Astrocyte of the cerebellum (primary cell): ENCODE results near the gene PRDM16.
A peak's percentile ranks its signal among the peaks of the same experiment; 100 is the strongest.

Source experiments
- DNase-seq: peaks from one replicate; pipeline ENCODE4 v3.0.0-alpha.2; 2011; ENCODE audit warnings: low read depth
- H3K4me3 ChIP-seq: 2 replicates; pipeline ENCODE4 v1.5.1; 2011; ENCODE audit warnings: mild to moderate bottlenecking, low read depth, low read length, moderate library complexity
- CTCF ChIP-seq: IDR thresholded peaks from 2 replicates; pipeline ENCODE4 v1.5.1; 2012; ENCODE audit warnings: low read length, low read depth, moderate library complexity, mild to moderate bottlenecking; ENCODE audit errors: missing control alignments
- in situ Hi-C: cut with HindIII; loops from 2 replicates; pipeline ENCODE4 v1.10.0; 2017; ENCODE audit warnings: low sequenced_read_pairs

The PRDM16 gene

GRCh38 chr1:3305156-3305555, 236.2 kb downstream of the PRDM16 start:
- in situ Hi-C loops, result no loop called here
- H3K4me3 ChIP-seq, result no peak overlapping the region
- DNase-seq, result no peak
- no peak for TF ChIP-seq CTCF

- TF ChIP-seq CTCF, result no peak
- in situ Hi-C loops, result no loop called here
- peak; percentile 72 for DNase-seq
- H3K4me3 ChIP-seq, result no peak overlapping the region
Observed at GRCh38 chr1:3306583-3307291, 237.7 kb downstream of the PRDM16 start.

DNA sequence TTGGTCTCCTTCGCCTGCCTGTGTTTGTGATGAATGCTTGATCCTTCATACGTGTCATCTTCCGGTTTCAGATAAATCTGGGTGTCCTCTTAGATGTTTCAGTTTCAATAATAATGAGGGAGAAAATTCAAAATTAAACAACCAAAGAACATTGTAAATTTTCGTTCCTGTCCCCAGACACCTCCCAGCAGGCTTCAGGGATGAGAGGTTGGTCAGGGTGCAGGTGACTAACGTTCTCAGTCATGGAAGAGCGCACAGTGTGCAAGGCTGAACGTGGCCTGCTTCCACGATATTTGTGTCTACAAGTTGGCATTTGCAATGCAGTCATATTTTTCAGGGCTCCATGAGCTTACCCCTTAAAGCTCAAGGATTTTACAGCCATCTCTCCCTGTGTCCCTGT, 238.4 kb downstream of the PRDM16 start:
- no peak for TF ChIP-seq CTCF
- H3K4me3 ChIP-seq, result no peak overlapping the region
- in situ Hi-C loops, result no loop called here
- DNase-seq, result no peak

GRCh38 chr1:3308053-3308452, 239.1 kb downstream of the PRDM16 start:
- no peak for TF ChIP-seq CTCF
- in situ Hi-C loops, result no loop called here

DNA sequence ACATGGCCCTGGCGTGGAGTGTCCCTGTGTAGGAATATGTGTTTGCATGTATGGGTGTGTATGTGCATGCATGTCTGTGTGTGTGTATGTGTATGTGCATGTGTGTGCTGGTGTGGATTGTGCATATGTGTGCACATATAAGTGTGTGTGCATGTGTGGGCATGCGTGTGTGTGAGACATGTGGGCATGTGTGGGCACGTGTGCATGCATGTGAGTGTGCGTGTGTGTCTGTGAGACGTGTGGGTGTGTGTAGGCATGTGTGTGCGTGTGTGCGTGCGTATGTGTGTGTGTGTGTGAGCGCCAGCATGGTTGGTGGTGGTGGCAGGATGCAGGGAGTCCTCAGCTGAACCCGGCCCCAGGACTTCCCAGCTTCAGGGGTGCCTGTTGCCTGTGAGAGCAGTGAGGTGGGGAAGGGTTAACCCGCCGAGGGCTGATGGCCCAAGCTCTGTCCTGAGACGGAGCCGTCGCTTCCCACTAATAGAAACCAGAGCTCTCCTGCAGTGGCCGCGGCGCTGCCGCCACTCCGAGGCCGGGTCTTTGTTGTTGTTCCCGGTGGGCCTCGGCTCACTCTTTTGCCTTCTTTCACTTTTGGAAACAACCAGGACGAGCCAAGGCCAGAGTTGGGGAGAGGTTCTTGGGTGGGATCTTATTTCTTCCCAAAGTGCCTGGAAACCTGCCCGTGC, 241.9 kb downstream of the PRDM16 start:
- no peak overlapping the region for H3K4me3 ChIP-seq
- in situ Hi-C loops, result no loop called here
- no peak for TF ChIP-seq CTCF
- no peak for DNase-seq

More at GRCh38 chr1:3308053-3308452, 239.1 kb downstream of the PRDM16 start:
- DNase-seq, result no peak
- no peak overlapping the region for H3K4me3 ChIP-seq

GRCh38 chr1:3311711-3312110, 242.7 kb downstream of the PRDM16 start:
- no peak for DNase-seq
- no peak overlapping the region for H3K4me3 ChIP-seq
- no peak for TF ChIP-seq CTCF
- in situ Hi-C loops, result no loop called here
